Measurements from ENCODE around the gene OPCML. TPM values are rescaled to one million over a fixed set of nuclear protein-coding genes. Genes with fewer than 3 reads are reported as not detected.

The OPCML gene
- total RNA-seq, 1 experiment from 2014 or later = 0.21 TPM

DNA sequence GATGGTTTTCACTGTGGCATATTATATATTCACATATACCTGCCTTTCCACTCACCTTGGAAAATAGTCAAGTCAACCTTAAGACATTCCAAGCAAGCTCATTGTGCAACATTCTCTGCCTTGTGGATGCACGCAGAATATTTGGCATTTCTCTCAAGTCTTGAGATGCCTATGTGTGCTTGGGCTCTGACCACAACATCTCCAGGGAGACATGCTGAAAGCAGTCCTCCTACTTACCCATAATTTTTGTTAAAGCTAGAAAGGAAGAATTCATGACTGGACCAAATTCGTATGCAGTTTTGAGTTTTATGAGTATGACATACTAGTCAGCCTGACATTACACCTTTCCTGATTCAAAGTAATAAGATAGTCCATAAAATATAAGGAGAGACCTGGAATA lies 684.0 kb downstream of the OPCML start:
- H3K4me3 ChIP-seq (ENCODE audit: insufficient read depth, low read depth, low read length) = no peak overlapping the region
- H3K36me3 ChIP-seq (replicated peaks; ENCODE audit: control insufficient read depth, insufficient read depth, low read length) = no peaks in the 10 kb centered on the region
- DNase-seq = no peak
- no peaks in the 10 kb centered on the region for H3K27me3 ChIP-seq (ENCODE audit: control insufficient read depth, insufficient read depth, low read length)

DNA sequence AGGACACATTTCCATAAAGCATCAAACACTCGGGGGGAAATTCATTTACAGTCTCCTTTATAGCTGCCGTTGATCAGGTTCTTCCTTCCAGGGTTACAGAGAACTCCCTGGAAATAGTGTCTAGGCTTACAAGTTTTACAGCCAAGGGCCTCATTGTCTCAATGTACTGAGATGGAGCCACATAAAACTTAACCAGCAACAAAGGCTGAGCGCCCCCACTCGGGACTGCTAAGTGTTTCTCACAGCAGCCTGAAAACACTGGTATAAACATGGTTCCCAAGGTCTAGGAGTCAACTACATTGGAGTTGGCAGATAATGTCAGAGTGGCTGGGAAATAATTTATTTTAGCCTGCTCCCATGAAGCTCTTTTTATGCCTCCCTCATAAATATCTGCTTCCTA lies 686.2 kb downstream of the OPCML start:
- H3K27me3 ChIP-seq (ENCODE audit: control insufficient read depth, insufficient read depth, low read length) = no peaks in the 10 kb centered on the region
- no peak for DNase-seq
- no peak overlapping the region for H3K4me3 ChIP-seq (ENCODE audit: insufficient read depth, low read depth, low read length)
- no peaks in the 10 kb centered on the region for H3K36me3 ChIP-seq (replicated peaks; ENCODE audit: control insufficient read depth, insufficient read depth, low read length)

DNA sequence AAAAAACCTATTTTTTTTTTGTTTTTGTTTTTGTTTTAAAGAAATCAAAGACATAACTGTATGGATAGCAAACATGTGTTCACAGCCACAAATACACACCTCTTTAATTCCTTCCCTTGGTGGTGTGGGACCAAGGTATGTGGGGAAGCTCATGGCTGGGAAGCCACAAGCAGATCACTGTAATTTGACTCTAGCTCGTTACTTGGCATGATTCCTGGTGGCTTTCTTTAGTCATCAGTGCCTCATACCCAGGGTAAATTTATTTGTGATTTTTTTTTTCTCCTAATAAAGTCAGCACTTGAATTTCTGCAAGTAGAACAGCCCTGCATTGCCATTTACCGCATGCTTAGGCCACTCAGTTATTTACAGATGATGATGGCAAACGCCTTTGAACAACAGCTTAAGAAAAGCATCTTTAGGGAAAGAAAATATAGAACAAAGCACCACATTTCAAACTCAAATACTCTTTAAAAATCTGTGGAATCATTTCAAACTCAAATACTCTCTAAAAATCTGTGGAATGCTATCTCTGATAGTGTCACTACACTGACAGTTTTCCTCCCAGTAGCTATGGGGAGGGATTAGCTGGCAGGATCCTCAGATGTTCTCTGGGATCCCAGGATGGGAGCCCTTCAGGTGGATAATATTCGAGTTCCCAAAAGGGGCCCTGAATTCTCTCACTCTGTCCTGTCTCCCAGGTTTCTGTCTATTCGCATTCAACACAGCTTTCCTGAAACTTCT lies 687.2 kb downstream of the OPCML start:
- no peak overlapping the region for H3K4me3 ChIP-seq (ENCODE audit: insufficient read depth, low read depth, low read length)
- no peak for DNase-seq
- H3K27me3 ChIP-seq (ENCODE audit: control insufficient read depth, insufficient read depth, low read length) = no peaks in the 10 kb centered on the region
- H3K36me3 ChIP-seq (replicated peaks; ENCODE audit: control insufficient read depth, insufficient read depth, low read length) = no peaks in the 10 kb centered on the region

DNA sequence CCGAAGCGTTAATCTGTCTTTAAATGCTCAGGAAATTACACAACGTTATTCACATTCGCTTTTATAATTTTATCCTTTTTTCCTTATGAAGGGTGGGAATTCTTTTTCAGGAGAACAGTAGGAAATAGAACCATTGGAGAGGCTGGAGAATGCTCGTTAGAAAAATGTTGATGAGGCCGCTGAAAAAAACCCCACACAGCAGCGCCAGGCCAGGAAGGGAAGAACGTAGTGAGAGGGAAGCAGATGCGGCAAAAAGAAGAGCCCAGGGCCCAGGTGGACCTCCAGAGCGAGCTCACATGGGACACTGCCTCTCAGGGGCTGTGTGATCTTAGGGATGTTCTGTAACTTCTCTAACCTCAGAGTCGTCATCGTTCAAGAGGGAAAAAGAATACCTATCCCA lies 691.6 kb downstream of the OPCML start:
- Histone ChIP-seq H3K4me3 (ENCODE audit: insufficient read depth, low read depth, low read length) (no peak overlapping the region), H3K27me3 (ENCODE audit: control insufficient read depth, insufficient read depth, low read length) (no peaks in the 10 kb centered on the region), H3K36me3 (replicated peaks; ENCODE audit: control insufficient read depth, insufficient read depth, low read length) (no peaks in the 10 kb centered on the region)
- no peak for DNase-seq

DNA sequence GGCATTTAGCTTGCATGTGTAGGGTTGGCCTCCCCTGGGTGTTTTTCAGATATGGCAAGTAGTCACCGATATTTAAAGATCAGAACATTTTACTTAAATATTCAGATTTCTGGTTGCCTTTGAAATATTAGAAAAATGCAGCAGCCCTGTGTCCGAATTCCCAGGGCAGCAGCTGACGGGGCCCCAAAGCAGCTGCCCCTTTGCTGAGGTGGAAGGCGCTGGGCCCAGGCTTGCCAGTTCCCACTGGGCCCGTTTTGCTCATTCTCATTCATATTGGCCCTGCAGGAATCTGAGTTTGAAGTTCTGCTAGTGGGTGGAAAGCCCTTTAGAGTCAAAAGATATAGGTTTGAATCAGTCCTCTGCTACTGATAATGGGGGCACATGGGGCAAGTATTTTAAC lies 692.1 kb downstream of the OPCML start:
- Histone ChIP-seq H3K4me3 (ENCODE audit: insufficient read depth, low read depth, low read length) (no peak overlapping the region), H3K27me3 (ENCODE audit: control insufficient read depth, insufficient read depth, low read length) (no peaks in the 10 kb centered on the region), H3K36me3 (replicated peaks; ENCODE audit: control insufficient read depth, insufficient read depth, low read length) (no peaks in the 10 kb centered on the region)
- no peak for DNase-seq

DNA sequence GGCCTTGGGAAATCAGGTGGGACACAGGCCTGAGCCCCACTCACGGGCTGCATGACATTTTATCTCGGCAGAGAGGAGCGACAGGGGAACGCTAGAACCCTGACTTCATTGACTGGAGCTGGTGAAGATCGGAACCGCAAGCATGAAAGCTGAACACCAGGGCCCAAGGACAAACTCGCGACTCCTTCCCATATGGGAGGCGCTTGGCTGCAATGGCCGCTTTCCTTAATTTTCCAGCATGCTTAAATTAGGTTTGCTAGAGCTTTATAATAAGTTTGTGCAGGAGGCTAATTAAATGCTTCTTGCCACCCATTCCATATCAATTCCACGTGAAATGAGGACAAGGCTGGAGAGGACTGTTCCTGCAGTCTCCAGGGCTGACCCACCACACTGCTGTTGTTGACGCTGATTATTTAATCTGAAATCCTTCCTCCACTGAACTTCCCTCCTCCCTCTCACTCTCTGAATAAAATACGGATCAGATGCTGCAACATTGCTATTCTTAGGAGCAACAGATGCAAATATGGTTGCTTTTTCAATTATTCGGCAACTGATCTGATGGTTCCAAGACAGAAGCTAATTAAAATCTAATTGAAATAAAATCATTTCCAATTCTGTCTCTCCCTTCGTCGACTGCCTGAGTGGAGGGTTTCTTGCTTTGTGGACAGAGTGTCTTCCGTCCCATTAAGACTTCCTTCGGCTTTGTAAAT lies 692.9 kb downstream of the OPCML start:
- DNase-seq = no peak
- Histone ChIP-seq H3K27me3 (ENCODE audit: control insufficient read depth, insufficient read depth, low read length) (no peaks in the 10 kb centered on the region), H3K36me3 (replicated peaks; ENCODE audit: control insufficient read depth, insufficient read depth, low read length) (no peaks in the 10 kb centered on the region), H3K4me3 (ENCODE audit: insufficient read depth, low read depth, low read length) (no peak overlapping the region)

DNA sequence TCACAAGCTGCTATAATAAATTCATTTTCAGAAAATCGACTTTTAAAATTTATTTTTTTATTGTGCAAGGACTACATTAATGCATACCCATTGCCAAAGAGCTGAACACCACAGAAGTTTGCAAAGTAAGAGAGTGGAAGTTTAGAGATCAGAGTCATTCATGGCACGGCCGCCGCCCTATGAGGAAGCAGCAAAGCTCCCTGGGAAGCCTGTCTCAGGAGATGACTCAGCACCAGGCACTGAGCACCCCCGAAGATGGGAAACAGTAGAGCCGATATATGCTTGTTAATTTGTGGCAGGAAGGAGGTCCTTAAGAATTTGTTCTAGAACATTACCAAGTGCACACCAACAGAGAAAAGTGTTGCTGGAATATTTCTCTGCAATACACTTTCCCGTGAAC lies 693.7 kb downstream of the OPCML start:
- no peak for DNase-seq
- no peaks in the 10 kb centered on the region for H3K36me3 ChIP-seq (replicated peaks; ENCODE audit: control insufficient read depth, insufficient read depth, low read length)
- H3K4me3 ChIP-seq (ENCODE audit: insufficient read depth, low read depth, low read length) = no peak overlapping the region
- H3K27me3 ChIP-seq (ENCODE audit: control insufficient read depth, insufficient read depth, low read length) = no peaks in the 10 kb centered on the region

DNA sequence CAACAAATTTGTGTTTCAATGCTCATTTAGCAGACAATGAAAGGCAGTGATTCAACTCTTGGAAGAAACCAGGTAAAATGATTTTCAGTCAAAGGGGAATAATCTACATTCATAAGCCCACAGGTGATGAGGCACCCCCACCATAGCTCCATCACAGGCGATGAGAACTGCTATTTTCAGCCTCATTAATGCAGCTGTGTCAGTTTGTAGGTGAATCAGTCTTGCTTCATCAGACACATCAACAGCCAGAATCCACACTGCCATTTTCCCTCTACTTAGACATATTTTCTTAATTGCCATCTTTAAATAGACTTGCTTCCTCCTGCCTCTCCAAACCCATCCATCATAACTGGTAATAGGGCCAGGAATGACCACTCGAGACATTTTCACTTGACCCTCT lies 701.0 kb downstream of the OPCML start:
- H3K36me3 ChIP-seq (replicated peaks; ENCODE audit: control insufficient read depth, insufficient read depth, low read length) = no peaks in the 10 kb centered on the region
- no peak for DNase-seq
- no peak overlapping the region for H3K4me3 ChIP-seq (ENCODE audit: insufficient read depth, low read depth, low read length)
- H3K27me3 ChIP-seq (ENCODE audit: control insufficient read depth, insufficient read depth, low read length) = no peaks in the 10 kb centered on the region

DNA sequence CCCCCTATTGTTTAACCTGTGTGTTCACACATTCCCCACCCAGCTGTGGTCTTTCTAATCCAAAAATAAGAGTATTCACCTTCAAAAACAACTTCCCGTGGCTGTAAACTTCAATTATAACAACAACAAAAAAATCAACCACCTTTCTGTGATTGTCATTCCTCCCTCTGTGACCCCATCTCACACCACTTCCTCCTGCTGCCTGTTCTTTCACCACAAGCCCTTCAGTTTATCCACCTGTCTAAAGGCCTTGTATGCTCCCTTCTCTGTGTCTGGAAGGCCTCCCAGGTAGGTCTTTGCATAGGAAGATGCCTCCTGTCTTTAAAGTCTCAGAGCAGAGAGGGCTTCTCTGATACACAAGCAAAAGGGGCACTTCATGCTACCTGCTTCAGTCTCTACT lies 707.7 kb downstream of the OPCML start:
- H3K4me3 ChIP-seq (ENCODE audit: insufficient read depth, low read depth, low read length) = no peak overlapping the region

DNA sequence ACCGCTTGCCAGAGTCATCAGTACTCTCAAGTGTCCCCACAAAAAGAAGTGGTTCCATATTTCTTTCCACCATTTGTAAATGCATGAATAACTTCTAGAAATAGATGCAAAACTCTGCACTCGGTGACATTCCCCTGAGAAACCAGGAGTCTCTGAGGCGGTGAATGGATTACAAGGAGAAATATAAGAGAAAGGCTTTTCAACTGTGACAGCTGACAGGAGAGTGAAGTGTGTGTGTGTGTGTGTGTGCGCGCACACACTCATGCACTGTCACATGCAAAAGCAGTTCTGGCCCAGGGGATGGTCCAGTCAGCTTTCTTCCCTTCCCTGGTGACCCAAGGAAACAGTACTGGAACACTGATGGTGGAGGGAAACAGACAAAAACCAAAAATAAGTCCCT lies 710.0 kb downstream of the OPCML start:
- Histone ChIP-seq H3K4me3 (ENCODE audit: insufficient read depth, low read depth, low read length) (no peak overlapping the region), H3K36me3 (replicated peaks; ENCODE audit: control insufficient read depth, insufficient read depth, low read length) (no peaks in the 10 kb centered on the region), H3K27me3 (ENCODE audit: control insufficient read depth, insufficient read depth, low read length) (no peaks in the 10 kb centered on the region)
- DNase-seq = no peak

More for the DNA sequence above, 707.7 kb downstream of the OPCML start:
- no peaks in the 10 kb centered on the region for H3K36me3 ChIP-seq (replicated peaks; ENCODE audit: control insufficient read depth, insufficient read depth, low read length)
- H3K27me3 ChIP-seq (ENCODE audit: control insufficient read depth, insufficient read depth, low read length) = no peaks in the 10 kb centered on the region
- DNase-seq = no peak

DNA sequence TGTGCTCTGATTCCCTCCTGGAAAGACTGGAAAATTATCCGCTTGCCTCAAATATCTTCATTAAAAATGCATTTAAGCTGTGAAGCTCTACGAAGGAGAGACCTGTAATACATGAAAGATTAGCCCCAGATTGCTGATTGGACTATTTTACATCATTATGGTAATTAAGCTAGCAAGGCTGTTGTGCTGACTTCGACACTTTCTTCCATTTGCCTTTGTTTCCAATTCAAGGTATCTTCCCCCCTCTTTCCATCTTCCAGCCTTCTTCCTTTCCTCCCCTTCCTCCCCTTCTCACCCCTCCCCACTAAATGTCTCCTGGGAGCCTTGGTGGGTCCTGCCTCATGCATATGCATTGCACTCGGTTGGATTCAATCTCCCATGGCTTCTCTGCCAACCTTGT lies 710.8 kb downstream of the OPCML start:
- no peak overlapping the region for H3K4me3 ChIP-seq (ENCODE audit: insufficient read depth, low read depth, low read length)
- H3K27me3 ChIP-seq (ENCODE audit: control insufficient read depth, insufficient read depth, low read length) = no peaks in the 10 kb centered on the region
- DNase-seq = no peak
- no peaks in the 10 kb centered on the region for H3K36me3 ChIP-seq (replicated peaks; ENCODE audit: control insufficient read depth, insufficient read depth, low read length)

- Histone ChIP-seq H3K4me3 (ENCODE audit: insufficient read depth, low read depth, low read length) (no peak overlapping the region), H3K27me3 (ENCODE audit: control insufficient read depth, insufficient read depth, low read length) (no peaks in the 10 kb centered on the region), H3K36me3 (replicated peaks; ENCODE audit: control insufficient read depth, insufficient read depth, low read length) (no peaks in the 10 kb centered on the region)
- no peak for DNase-seq
These were observed 711.3 kb downstream of the OPCML start for GRCh38 chr11:132821014-132821413.

DNA sequence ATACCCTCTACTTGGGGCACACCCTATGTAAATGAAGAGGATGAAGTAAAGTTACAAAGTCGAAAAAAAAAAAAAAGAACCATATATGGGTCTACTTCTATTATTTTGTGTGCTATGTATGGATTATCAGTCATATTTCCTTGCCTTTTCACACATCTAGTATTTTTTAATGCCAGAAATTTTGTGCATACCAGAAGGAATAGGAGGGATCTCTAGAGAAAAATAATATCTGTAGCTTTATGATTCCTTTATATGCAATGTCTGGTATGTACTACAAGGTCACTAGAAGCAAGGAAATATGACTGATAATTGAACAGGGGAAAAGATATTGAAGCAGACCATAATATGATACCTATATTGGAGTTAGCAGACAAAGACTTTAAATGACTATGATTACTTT lies 713.4 kb downstream of the OPCML start:
- H3K27me3 ChIP-seq (ENCODE audit: control insufficient read depth, insufficient read depth, low read length) = no peaks in the 10 kb centered on the region
- no peak for DNase-seq
- no peak overlapping the region for H3K4me3 ChIP-seq (ENCODE audit: insufficient read depth, low read depth, low read length)
- H3K36me3 ChIP-seq (replicated peaks; ENCODE audit: control insufficient read depth, insufficient read depth, low read length) = no peaks in the 10 kb centered on the region

GRCh38 chr11:132817387-132817786 lies 714.9 kb downstream of the OPCML start:
- H3K27me3 ChIP-seq (ENCODE audit: control insufficient read depth, insufficient read depth, low read length) = no peaks in the 10 kb centered on the region
- DNase-seq = no peak
- H3K36me3 ChIP-seq (replicated peaks; ENCODE audit: control insufficient read depth, insufficient read depth, low read length) = no peaks in the 10 kb centered on the region
- H3K4me3 ChIP-seq (ENCODE audit: insufficient read depth, low read depth, low read length) = no peak overlapping the region

DNA sequence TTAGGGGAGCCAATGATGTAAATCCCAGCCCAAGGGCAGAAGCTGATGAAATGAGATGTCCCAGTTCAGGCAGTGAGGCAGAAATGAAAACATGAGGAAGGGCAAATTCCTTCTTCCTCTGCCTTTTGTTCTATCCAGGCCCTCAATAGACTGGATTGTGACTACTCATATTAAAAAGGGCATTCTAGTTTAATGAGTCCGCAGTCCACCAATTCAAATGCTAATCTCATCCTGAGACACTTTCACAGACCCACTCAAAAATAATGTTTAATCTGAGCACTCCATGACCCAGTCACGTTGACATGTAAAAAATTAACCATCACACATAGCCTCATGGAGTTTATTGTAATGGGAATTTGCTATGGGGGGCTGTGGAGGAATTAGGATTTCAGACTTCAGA lies 717.9 kb downstream of the OPCML start:
- Histone ChIP-seq H3K27me3 (ENCODE audit: control insufficient read depth, insufficient read depth, low read length) (no peaks in the 10 kb centered on the region), H3K4me3 (ENCODE audit: insufficient read depth, low read depth, low read length) (no peak overlapping the region), H3K36me3 (replicated peaks; ENCODE audit: control insufficient read depth, insufficient read depth, low read length) (no peaks in the 10 kb centered on the region)
- no peak for DNase-seq

Data from H7 (cell line).